Stimulated activated CD8-positive, alpha-beta memory T cell treated with anti-CD3 and anti-CD28 coated beads, Interleukin-12 subunit alpha, Interleukin-12 subunit beta, amount 100 ng/mL, for 24 hours (primary cell): ENCODE results near the gene MAFG.

Source experiments
- DNase-seq: peaks from one replicate; pipeline ENCODE4 v3.0.0-alpha.2; 2020; ENCODE audit errors: extremely low read depth

Gene MAFG

GRCh38 chr17:81909966-81910839 is 17.3 kb downstream of the MAFG start:
- no peak for DNase-seq

GRCh38 chr17:81909231-81909630 is 18.3 kb downstream of the MAFG start:
- no peak for DNase-seq

GRCh38 chr17:81908793-81909192 is 18.7 kb downstream of the MAFG start:
- DNase-seq = no peak

- no peak for DNase-seq
Observed at GRCh38 chr17:81907219-81908145, 20.1 kb downstream of the MAFG start.

GRCh38 chr17:81906476-81907218 is 20.9 kb downstream of the MAFG start:
- DNase-seq = no peak

- DNase-seq = no peak
Observed at GRCh38 chr17:81905993-81906392, 21.5 kb downstream of the MAFG start.

GRCh38 chr17:81905424-81905875 is 22.1 kb downstream of the MAFG start:
- DNase-seq = no peak

GRCh38 chr17:81904600-81905423 is 22.7 kb downstream of the MAFG start:
- no peak for DNase-seq

GRCh38 chr17:81903896-81904599 is 23.5 kb downstream of the MAFG start:
- DNase-seq = no peak

- no peak for DNase-seq
Observed at GRCh38 chr17:81903415-81903831, 24.1 kb downstream of the MAFG start.

GRCh38 chr17:81902653-81903414 is 24.7 kb downstream of the MAFG start:
- DNase-seq = no peak

- no peak for DNase-seq
Observed at GRCh38 chr17:81902023-81902652, 25.4 kb downstream of the MAFG start, which contains the start of gene NPB. TSS of gene NPB (plus strand) at chr17:81902238. CDS start at chr17:81902278, 40 bp downstream.

- no peak for DNase-seq
Observed at GRCh38 chr17:81901167-81902022, 26.1 kb downstream of the MAFG start.

GRCh38 chr17:81900181-81900820 is 27.2 kb downstream of the MAFG start:
- DNase-seq = no peak

GRCh38 chr17:81899514-81900166 is 27.9 kb downstream of the MAFG start:
- no peak for DNase-seq

- no peak for DNase-seq
Observed at GRCh38 chr17:81898885-81899284, 28.6 kb downstream of the MAFG start.
